ENCODE data around the gene SEPTIN5.

DNA sequence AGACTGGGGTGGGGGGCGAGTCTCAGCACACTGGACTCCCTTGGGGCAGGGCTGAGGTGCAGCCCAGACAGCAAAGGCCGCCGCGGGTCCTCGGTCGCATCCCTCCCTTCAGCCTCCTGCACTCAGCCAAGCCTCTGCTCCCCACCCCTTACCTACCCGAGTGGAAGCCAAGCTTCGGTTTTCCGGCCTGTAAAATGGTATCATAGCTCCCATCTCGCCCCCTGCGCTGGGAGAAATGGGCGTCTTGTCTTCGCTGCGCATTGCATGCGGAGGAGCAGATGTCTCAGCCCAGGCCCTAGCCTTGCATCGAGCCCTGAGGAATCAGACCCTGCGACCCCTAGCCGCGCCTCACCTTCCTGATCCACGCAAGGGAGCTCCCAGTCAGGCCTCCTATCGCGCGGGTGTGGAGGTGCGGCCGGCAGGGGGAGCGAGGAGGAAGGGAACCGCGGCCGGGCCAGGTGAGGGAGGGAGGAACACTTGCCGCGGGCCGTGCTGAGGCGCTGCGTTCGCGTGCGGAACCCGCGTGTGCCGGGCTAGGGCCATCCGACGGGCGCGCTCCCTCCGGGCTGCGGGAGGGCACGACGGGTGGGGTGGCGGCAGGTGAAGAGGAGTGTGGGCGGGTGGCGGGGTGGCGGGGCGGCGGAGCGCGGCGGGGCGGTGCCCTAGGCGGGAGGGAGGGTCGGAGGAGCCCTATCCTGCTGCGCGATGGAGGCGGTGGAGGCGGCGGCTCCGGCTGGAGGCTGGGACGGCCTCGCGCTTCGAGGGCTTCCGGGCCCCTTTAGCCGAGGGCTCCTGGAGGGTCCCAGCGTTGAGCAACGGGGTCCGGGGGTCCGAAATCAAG, 42.2 kb downstream of the SEPTIN5 start:
- TF ChIP-seq SMC3 (IDR thresholded peaks at IDR 0.05) (peak; percentile 67), RAD21 (conservative IDR thresholded peaks at IDR 0.05 in 1 of 2, IDR thresholded peaks at IDR 0.05 in 1 of 2) (peak; percentile 47 to 58), BHLHE40 (IDR thresholded peaks at IDR 0.05; ENCODE audit: low read depth, low read length) (no peak), POLR2A (IDR thresholded peaks at IDR 0.05; ENCODE audit: low read length) (no peak), PHF8 (IDR thresholded peaks at IDR 0.05; ENCODE audit: borderline replicate concordance, low read depth) (no peak), CHD4 (IDR thresholded peaks at IDR 0.05; ENCODE audit: borderline replicate concordance) (no peak), POLR2AphosphoS2 (conservative IDR thresholded peaks at IDR 0.05; ENCODE audit: low read length) (no peak), MAZ (IDR thresholded peaks at IDR 0.05; ENCODE audit: borderline replicate concordance, low read depth, low read length) (no peak), NFE2L2 (conservative IDR thresholded peaks at IDR 0.05; ENCODE audit: low read length) (no peak), ZSCAN20 (CRISPR knock-in tag; IDR thresholded peaks at IDR 0.05) (no peak)
- TF ChIP-seq, protein P1, sequence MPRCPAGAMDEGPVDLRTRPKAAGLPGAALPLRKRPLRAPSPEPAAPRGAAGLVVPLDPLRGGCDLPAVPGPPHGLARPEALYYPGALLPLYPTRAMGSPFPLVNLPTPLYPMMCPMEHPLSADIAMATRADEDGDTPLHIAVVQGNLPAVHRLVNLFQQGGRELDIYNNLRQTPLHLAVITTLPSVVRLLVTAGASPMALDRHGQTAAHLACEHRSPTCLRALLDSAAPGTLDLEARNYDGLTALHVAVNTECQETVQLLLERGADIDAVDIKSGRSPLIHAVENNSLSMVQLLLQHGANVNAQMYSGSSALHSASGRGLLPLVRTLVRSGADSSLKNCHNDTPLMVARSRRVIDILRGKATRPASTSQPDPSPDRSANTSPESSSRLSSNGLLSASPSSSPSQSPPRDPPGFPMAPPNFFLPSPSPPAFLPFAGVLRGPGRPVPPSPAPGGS (IDR thresholded peaks at IDR 0.05): no peak
- TF ChIP-seq, protein P2, sequence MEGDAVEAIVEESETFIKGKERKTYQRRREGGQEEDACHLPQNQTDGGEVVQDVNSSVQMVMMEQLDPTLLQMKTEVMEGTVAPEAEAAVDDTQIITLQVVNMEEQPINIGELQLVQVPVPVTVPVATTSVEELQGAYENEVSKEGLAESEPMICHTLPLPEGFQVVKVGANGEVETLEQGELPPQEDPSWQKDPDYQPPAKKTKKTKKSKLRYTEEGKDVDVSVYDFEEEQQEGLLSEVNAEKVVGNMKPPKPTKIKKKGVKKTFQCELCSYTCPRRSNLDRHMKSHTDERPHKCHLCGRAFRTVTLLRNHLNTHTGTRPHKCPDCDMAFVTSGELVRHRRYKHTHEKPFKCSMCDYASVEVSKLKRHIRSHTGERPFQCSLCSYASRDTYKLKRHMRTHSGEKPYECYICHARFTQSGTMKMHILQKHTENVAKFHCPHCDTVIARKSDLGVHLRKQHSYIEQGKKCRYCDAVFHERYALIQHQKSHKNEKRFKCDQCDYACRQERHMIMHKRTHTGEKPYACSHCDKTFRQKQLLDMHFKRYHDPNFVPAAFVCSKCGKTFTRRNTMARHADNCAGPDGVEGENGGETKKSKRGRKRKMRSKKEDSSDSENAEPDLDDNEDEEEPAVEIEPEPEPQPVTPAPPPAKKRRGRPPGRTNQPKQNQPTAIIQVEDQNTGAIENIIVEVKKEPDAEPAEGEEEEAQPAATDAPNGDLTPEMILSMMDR (IDR thresholded peaks at IDR 0.05): peak; percentile 37
- TF ChIP-seq, protein P3, sequence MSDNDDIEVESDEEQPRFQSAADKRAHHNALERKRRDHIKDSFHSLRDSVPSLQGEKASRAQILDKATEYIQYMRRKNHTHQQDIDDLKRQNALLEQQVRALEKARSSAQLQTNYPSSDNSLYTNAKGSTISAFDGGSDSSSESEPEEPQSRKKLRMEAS (IDR thresholded peaks at IDR 0.05): peak; percentile 39; the same call in 1 of the 2 replicates
- TF ChIP-seq, protein P4, sequence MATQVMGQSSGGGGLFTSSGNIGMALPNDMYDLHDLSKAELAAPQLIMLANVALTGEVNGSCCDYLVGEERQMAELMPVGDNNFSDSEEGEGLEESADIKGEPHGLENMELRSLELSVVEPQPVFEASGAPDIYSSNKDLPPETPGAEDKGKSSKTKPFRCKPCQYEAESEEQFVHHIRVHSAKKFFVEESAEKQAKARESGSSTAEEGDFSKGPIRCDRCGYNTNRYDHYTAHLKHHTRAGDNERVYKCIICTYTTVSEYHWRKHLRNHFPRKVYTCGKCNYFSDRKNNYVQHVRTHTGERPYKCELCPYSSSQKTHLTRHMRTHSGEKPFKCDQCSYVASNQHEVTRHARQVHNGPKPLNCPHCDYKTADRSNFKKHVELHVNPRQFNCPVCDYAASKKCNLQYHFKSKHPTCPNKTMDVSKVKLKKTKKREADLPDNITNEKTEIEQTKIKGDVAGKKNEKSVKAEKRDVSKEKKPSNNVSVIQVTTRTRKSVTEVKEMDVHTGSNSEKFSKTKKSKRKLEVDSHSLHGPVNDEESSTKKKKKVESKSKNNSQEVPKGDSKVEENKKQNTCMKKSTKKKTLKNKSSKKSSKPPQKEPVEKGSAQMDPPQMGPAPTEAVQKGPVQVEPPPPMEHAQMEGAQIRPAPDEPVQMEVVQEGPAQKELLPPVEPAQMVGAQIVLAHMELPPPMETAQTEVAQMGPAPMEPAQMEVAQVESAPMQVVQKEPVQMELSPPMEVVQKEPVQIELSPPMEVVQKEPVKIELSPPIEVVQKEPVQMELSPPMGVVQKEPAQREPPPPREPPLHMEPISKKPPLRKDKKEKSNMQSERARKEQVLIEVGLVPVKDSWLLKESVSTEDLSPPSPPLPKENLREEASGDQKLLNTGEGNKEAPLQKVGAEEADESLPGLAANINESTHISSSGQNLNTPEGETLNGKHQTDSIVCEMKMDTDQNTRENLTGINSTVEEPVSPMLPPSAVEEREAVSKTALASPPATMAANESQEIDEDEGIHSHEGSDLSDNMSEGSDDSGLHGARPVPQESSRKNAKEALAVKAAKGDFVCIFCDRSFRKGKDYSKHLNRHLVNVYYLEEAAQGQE (IDR thresholded peaks at IDR 0.05): no peak

Measured in A549 (cell line).